Measurements from ENCODE around the gene POLR1F.

DNA sequence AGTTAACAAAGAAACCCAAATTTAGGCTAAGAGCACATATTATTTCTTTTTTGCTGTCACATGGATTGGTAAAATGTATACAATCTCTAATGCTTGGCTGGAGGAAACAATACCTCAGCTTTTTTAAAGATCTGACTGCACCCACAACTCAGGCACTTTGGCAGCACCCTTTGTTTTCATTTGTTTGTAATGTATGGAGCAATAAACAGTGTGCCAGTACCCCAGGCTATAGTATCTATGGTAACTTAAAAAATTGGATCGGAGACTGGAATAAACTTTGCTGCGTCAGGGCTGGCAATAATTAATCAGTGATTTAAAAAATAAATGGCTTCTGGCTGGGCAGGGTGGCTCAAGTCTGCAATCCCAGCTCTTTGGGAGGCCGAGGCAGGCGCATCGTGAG lies 27.2 kb downstream of the POLR1F start:
- TF ChIP-seq, protein P1, sequence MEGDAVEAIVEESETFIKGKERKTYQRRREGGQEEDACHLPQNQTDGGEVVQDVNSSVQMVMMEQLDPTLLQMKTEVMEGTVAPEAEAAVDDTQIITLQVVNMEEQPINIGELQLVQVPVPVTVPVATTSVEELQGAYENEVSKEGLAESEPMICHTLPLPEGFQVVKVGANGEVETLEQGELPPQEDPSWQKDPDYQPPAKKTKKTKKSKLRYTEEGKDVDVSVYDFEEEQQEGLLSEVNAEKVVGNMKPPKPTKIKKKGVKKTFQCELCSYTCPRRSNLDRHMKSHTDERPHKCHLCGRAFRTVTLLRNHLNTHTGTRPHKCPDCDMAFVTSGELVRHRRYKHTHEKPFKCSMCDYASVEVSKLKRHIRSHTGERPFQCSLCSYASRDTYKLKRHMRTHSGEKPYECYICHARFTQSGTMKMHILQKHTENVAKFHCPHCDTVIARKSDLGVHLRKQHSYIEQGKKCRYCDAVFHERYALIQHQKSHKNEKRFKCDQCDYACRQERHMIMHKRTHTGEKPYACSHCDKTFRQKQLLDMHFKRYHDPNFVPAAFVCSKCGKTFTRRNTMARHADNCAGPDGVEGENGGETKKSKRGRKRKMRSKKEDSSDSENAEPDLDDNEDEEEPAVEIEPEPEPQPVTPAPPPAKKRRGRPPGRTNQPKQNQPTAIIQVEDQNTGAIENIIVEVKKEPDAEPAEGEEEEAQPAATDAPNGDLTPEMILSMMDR (IDR thresholded peaks at IDR 0.05; ENCODE audit: insufficient read depth, low read length, poor library complexity, severe bottlenecking): no peak
- TF ChIP-seq EZH2phosphoT487 (conservative IDR thresholded peaks at IDR 0.05; ENCODE audit: low read length): no peak

All from SU-DHL-6 (cell line).